GM19452 (cell line): ENCODE data around the gene BTAF1.
"Not testable (repeated sequence)": the region's sequence is repeated elsewhere in the genome, so short reads cannot be mapped to it uniquely, and the experiment has no call there.

Experiments
- ATAC-seq: cut with Tn5 transposase; IDR thresholded peaks from one replicate; pipeline ENCODE4 v1.9.1; 2021; ENCODE audit not compliant: unreplicated experiment

The BTAF1 gene

GRCh38 chr10:91977491-91977890, 53.9 kb downstream of the BTAF1 start:
- ATAC-seq: no peak

GRCh38 chr10:91978585-91978984, 55.0 kb downstream of the BTAF1 start:
- no peak for ATAC-seq

GRCh38 chr10:91980319-91980718, 56.7 kb downstream of the BTAF1 start:
- no peak for ATAC-seq

- no peak for ATAC-seq
Observed at GRCh38 chr10:91983416-91983815, 59.8 kb downstream of the BTAF1 start.

GRCh38 chr10:91987397-91988037, 63.9 kb downstream of the BTAF1 start:
- no peak for ATAC-seq

- ATAC-seq: no peak
Observed at GRCh38 chr10:91992031-91992430, 68.5 kb downstream of the BTAF1 start.

- ATAC-seq: no peak
Observed at GRCh38 chr10:91996266-91996665, 72.7 kb downstream of the BTAF1 start.

- ATAC-seq: no peak
Observed at GRCh38 chr10:92001581-92001980, 78.0 kb downstream of the BTAF1 start.

GRCh38 chr10:92001995-92002394, 78.4 kb downstream of the BTAF1 start:
- no peak for ATAC-seq

GRCh38 chr10:92003258-92003657, 79.7 kb downstream of the BTAF1 start:
- ATAC-seq: no peak

- ATAC-seq: no peak
Observed at GRCh38 chr10:92005978-92006377, 82.4 kb downstream of the BTAF1 start.

GRCh38 chr10:92009445-92009844, 85.9 kb downstream of the BTAF1 start:
- ATAC-seq: no peak

GRCh38 chr10:92010047-92010735, 86.6 kb downstream of the BTAF1 start:
- no peak for ATAC-seq

GRCh38 chr10:92011560-92012214, 88.1 kb downstream of the BTAF1 start:
- no peak for ATAC-seq

- ATAC-seq: no peak
Observed at GRCh38 chr10:92014620-92015019, 91.0 kb downstream of the BTAF1 start.

GRCh38 chr10:92024700-92025099, 101.1 kb downstream of the BTAF1 start:
- ATAC-seq: no peak

- ATAC-seq: not testable (repeated sequence)
Observed at GRCh38 chr10:92025340-92025739, 101.8 kb downstream of the BTAF1 start.

- ATAC-seq: no peak
Observed at GRCh38 chr10:92027141-92027540, 103.6 kb downstream of the BTAF1 start.

- ATAC-seq: no peak
Observed at GRCh38 chr10:92031580-92031979, 108.0 kb downstream of the BTAF1 start.

GRCh38 chr10:92033070-92033469, 109.5 kb downstream of the BTAF1 start:
- not testable (repeated sequence) for ATAC-seq

- ATAC-seq: no peak
Observed at GRCh38 chr10:92038949-92039348, 115.4 kb downstream of the BTAF1 start.

- ATAC-seq: no peak
Observed at GRCh38 chr10:92042541-92042940, 119.0 kb downstream of the BTAF1 start.
